Non-pigmented ciliary epithelial cell (primary cell): ENCODE measurements around the gene ADIRF.
"Not testable (repeated sequence)": the region's sequence is repeated elsewhere in the genome, so short reads cannot be mapped to it uniquely, and the experiment has no call there.

Experiments
- DNase-seq: peaks from one replicate; pipeline ENCODE4 v3.0.0-alpha.2; 2010; ENCODE audit warnings: low read depth

Gene ADIRF

DNA sequence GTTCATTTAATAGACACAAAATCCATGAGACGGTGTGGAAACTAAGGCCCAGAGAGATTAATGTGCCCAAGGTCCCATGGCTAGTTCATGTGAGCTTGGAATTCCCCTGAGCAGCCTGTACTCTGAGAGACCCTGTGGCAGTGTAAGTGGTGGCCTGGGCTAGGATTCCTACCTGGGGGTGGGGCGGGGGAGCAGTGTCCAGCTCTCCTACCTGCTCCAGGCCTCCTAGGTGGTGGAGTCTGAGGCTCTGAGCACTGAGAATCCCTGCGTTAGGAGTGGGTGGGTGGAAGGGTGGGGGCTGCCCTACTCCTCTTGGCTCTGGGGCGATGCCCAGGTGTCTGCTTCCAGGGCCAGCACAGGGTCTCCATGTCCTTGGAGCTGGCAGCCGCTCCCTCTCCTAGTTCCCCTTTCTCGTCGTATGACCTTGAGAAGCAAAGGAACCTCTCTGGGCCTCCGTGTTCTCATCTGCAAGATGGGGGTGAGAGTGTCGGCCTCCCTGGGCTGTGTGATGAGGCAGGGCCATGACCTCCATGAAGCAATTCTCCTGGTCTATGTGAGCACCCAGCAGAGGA, 7.3 kb upstream of the ADIRF start:
- DNase-seq = no peak

DNA sequence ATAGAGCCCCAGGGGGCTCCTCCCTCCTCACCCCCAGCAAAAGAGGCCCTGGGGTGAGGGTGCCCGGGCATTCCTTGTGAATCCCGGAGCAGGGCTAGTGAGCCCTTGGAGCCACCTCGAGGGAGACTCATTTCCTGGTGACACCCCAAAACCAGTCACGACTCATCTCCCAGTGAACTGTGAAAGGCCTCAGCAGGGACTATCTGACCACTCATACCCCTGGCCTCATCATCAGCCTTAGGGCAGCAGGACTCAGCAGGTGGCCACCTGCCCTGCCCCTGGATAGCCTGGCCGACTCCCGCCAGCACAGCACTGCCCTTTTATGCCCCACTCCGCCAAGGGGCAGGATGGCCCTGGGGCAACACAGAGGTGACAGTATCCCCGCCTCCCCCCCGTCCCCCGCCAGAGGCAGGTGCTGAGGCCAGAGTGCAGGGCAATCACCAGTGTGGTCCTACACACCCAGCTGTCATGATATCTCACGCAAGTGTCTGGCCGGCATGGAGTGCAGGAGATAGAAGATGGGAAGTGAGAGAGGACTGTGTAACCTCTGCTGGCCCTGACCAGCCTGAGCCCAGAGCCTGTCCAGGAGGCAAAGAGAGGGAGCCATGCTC, 6.7 kb upstream of the ADIRF start:
- no peak for DNase-seq

DNA sequence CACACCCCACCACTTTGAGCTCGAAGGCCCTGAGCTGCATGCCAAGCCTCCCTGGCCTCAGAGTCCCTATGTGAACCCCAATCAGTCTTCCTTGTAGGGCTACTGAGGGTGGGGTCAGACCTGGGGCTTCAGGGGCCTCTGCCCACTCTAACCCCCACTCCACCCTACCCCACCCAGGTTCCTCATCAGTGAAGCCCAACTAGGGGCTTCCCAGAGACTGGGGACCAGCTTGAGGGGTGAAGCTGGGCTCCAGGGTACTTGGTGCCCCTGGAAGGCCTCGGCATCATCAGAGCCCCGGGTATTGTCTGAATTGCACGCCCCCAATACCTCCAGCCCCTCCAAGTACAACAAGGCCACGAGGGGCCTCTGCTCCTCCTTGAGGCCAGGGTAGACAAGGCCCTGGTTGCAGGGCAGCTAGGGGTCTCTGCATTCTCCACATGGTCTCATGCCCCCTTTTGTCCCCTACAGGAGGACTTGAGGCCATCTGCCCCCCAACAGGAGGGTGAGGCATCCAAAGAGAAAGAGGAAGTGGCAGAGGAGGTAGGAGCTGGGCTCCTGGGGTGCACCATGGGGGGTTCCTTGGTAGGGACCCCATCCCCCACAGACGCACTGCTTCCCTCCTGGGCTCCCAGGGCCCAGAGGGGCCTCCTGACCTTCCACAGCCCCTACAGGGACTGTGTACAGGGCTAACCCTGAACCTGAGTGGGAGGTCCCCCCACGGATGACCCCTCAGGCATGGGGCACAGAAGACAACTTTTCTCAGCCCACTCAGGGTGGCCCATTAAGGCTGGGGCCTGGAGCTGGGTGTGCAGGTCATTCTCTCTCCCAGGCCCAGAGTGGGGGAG, 5.9 kb upstream of the ADIRF start:
- no peak for DNase-seq

DNA sequence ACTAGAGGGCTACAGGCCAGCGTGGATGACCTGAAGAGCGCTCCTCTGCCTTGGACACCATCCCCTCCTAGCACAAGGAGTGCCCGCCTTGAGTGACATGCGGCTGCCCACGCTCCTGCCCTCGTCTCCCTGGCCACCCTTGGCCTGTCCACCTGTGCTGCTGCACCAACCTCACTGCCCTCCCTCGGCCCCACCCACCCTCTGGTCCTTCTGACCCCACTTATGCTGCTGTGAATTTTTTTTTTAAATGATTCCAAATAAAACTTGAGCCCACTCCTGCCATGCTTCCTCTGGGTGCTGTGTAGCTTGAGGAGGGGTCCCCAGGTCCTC, 5.3 kb upstream of the ADIRF start:
- DNase-seq = no peak

DNA sequence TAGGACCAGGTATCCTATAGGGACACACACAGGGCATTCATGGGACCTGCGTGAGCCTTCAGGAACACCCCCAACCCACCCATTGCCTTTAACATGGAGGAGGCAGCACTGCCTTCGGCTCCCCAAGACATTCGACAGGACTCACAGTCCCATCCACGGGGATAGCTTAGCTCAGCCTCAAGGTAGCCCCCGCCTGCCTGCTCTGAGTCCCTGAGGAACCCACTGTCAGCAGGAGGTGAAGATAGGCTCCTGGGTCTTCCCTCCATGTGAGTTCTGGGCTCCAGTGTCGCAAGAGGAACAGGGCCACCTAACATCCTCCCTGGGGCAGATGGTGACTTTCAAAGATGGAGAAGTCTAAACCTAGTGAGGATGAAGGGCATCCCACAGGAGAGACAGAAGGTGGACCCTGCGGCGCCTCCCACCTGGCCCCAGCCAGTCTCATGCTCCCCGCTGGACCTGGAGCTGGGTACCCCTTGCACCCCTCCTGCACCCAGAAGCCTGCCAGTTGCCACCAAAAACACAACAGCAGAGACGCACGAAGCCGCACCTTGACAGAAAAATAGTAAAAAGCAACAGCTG, 4.9 kb upstream of the ADIRF start:
- no peak for DNase-seq

DNA sequence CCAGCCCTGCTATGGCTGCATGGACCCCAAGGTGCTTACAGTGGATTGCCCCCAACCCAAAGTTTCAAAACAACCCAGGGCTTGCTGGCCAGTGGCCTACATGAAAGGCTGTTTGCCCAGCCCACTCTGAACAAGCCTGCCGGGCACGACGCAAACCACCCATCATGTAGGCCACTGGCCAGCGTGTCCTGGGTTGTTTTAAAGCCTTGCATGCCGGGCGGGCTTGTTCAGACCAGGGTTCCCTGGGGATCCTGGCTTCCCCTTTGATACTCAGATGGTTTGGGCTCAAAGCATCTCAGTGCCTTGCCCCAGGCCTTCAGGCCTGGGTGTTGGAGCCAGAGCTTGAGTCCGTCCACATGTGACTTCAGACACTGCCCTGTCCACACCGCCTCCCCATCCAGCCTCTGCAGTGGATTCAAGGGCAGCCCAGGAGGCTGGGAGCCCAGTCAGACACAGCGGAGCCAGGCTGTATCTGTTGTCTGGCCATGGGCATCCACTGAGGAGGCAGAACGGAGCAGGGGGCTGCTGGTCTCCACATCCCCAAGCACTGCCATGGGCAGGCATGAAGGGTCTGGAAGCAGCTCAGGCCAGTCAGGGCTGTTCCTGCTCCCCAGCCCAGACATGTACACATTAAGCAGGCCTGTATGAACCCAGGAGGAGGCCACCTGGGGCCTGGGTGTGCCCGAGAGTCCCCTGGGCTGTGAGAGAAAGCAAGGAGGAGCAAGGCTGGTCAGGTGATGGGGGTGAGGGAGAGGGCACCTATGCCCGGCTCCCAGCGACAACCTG, 4.0 kb upstream of the ADIRF start:
- DNase-seq = no peak

DNA sequence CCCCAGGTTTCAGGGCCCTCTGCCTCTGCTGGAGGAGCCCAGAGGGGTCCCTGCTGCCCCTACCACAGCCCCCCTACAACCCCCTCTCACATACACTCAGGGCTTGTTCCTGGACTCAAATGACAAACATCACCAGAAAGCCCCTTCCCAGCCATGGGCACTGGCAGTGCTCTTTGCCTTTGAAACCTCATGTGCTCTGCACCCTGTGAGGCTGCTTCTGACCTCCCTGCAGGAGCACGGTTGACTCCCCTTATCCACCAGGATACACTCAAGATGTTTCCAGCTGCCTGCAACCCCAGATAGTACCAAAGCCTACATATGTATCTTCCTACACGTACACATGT, 3.5 kb upstream of the ADIRF start:
- DNase-seq = no peak

DNA sequence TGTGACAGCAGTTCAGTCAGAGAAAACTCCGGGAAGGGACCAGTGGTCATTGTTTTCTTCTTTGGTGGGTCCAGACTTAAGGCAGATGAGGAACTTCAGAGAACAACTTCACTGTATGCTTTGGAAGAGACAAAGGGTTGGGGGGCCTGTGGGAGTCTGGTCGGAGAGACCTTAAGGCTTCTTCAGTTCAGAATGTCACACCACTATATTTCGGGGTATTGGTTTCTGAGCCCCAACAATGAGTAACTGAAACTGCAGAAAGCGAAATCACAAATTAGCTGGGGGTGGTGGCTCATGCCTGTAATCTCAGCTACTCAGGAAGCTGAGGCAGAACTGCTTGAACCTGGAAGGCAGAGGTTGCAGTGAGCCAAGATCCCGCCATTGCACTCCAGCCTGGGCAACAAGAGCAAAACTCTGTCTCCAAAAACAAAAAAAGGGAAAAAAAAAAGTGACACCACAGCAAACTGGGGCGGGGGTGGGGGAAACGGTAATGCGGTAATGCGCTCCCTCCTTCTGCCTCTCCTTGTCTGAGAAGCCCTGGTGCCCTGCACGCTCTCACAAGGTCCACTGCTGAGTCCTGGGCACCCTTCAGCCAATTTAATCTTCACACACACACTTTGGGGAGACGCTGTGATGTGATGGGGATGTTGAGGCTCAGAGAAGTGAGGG, 2.2 kb upstream of the ADIRF start:
- no peak for DNase-seq

DNA sequence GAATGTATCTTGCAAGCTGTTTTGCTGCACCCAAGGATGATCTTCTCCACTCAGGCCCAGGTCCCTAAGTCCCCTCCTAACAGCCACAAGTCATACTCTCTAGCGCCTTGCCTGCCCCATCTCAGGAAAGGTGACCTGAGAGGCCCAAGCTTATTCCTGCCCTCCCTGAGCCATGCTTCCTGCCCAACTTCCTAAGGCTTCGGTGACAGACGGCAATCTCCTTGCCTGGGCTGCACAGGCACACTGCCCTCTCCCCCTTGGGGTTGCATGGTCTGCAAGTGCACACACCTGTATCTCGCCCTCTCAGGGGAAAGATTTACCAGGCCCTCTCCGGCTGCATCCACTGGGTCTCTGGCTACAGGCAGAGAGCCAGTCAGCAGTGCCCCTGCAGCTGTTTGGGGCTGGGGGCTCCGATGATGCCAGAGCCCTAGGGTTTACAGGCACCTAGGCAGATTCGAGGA, 771 bp upstream of the ADIRF start:
- DNase-seq = no peak

DNA sequence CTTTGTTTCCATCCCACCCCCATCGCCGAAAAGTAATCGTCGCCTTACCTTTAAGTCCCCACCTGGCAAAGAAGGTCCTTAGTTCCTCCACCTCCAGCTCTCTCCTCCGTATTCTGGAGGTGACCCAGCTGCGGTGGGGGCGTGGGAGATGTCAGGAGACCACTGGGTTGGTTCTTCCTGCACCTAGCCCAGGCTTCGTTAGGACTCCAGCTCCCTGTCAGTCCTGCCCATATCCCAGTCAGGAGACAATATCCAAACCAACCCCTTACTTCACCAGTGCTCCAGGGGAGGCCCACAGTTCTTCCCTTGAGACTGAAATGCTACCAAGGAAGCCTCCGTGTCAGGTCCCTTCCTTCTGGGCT, 693 bp downstream of the ADIRF start:
- no peak for DNase-seq

DNA sequence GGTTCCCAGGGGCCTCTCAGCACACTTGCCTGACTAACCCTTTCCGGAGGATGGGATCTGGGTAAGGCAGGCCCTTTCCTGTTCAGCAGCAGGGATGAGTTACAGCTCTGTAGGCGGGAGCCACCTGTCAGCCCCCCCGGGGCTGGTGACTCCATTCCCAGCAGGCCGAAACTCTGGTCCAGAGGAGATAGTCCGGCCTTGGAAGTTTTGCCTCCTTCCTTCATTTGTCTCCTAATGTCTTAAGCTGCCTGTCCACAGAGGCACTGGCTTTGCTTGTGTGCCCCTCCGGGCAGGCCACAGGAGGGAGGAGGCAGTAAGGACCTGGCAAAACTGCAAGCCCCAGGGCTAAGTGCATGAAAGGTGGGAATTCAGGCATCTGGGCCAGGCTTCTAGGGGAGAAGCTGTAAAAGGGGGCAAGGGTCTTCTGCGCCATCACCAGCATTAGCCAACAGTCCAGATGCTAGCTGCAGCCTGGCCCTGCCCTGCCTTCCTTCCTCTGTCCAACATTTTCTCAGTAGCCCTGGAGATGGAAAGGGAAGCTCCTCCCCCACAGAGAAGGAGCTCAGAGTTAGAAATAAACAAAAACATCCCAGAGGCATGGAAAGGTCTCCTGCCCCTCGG, 1.2 kb downstream of the ADIRF start:
- no peak for DNase-seq

DNA sequence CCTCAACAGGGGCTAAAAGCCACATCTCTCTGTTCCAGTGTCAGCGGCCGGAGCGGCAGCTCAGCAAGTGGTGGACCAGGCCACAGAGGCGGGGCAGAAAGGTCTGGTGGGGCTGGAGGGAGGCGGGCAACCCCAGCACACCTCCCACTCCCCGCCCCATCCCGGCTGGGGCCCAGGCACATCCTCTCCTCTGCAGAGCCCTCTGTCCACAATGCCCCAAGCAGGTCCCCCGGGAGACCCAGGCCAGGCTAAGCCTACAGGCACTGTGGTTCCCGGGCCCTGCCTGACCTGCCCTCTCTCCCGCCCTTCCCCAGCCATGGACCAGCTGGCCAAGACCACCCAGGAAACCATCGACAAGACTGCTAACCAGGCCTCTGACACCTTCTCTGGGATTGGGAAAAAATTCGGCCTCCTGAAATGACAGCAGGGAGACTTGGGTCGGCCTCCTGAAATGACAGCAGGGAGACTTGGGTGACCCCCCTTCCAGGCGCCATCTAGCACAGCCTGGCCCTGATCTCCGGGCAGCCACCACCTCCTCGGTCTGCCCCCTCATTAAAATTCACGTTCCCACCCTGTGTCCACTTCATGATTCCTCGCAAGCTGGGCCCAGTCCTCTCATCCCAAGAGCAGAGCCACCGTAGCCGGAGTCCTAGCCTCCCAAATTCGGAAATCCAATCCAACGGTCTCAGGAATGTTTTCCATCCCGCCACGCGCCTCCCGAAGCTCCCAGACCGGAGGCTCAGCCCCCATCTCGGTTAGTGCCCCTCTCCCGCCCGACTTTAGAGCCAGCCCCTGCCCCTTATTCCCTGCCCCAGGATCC, 2.1 kb downstream of the ADIRF start:
- no peak for DNase-seq

DNA sequence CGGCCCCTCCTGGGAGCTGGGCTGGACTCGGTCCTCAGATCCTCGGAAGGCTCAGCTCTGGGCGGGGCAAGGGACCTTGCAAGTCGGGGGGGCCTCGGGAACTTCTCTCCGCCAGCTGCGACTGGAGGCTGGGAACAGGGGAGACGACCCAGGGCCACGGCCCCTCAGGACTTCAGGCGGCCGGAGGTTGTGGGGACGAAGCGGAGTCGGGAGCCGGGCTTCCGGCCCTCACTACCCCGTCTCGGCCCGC, 2.6 kb downstream of the ADIRF start:
- DNase-seq = no peak

DNA sequence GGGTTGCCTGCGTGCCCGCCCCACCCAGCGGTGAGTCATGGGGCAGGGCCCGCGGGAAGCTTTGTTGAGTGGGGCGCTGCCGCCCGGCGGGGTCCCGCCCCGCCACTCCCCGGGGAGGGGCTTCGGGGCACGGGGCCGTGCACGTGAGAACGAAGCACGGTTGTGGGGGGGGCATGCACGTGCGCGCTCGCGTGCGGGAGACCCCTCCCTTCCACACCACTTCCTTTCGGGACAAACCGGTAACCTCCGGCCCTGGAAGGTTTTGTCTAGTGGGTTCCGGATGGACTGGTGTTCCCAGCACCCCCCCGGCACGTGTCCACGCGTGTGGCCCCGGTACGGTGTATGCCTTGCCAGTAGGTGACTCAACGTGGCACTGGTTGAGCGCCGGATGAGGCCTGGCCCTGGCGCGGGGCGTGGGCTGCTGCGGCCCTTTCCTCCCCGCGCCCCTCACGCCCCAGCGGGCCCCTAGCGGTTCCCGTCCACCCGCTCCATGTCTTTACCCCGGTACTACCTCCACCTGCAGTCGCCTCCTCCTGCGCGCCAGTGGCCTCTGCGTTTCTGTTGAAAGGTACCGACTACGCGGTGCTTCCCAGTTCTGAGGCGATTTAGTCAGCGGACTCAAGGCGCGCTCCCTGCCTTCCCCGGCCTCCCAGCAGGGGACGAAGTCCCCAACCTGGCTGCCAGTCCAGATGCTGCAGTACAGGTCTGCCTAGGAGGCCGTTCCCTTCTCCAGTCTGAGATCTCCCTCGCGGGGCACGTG, 3.1 kb downstream of the ADIRF start:
- DNase-seq = peak; percentile 13

DNA sequence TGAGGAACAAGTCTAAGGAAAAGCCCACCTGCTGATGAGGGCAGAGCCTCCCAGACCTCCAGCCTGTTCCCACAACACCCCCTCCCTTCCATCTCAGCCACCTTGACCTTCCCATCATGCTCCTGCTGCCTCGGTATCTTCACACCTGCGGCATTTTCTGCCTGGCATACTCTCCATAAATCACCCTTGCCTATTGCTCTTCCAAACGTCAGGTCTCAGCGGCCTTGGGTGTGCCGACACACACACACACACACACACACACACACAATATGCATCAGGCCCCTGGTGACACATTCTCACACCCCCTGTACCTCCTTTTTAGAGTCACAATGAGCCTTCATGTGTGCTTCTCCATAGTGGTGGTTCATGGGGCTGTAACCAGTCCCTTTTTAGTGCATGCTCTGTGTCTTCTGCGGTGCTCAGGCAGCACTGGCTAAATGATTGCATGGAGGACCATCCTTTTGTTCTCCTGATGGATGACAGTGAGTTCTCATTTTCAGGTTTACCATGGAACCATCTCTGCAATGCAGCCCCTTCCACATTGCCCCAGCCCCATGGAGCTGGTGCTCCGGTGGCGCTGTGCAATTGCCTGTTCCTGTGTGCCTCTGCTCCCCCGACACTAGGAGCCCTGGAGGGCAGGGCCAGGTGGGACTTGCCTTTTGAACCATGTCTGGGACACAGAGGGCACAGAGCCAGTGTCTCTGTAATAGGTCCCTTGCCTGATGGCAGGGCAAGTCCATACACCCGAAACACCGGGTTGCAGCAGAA, 4.5 kb downstream of the ADIRF start:
- DNase-seq = no peak

DNA sequence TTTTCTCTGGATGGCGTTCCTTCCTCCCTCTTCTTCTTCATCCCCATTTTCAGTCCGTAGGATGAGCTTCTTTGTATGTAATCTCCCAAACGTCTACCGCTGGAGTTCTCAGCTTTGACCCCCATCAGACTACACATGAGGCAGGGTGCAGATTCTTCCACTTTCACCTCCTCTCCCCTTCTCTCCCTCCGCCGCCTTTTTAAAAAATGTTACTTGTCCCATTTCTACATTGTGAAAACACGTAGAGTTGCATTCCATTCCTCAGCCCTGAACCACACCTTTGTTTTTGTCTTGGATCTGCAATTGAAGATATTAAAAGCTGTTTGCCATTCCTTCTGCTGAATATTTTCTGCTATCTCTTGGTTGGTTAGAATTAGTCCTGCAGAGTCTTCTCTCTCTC, 6.2 kb downstream of the ADIRF start:
- no peak for DNase-seq

DNA sequence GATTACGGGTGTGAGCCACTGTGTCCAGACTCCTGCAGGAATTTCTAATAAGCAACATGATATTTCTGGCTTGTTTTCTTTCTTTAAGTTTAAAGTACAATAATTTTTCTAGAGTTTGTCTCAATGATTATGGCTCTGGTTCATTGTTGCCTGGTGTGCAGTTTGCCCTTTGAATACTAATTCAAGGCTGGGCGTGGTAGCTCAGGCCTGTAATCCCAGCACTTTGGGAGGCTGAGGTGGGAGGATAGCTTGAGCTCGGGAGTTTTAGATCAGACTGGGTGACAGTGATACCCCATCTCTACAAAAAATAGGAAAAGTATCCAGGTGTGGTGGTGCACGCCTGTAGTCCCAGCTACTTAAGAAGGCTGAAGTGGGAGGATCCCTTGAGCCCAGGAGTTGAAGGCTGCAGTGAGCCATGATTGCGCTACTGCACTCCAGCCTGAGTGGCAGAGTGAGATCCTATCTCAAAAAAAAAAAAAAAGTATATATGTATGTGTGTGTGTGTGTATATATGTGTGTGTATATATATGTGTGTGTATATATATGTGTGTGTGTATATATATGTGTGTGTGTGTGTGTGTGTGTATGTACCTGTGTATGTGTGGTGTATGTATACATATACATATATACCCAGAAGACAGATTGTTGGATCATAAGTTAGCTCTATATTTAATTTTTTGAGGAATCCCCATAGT, 8.2 kb downstream of the ADIRF start:
- no peak for DNase-seq

DNA sequence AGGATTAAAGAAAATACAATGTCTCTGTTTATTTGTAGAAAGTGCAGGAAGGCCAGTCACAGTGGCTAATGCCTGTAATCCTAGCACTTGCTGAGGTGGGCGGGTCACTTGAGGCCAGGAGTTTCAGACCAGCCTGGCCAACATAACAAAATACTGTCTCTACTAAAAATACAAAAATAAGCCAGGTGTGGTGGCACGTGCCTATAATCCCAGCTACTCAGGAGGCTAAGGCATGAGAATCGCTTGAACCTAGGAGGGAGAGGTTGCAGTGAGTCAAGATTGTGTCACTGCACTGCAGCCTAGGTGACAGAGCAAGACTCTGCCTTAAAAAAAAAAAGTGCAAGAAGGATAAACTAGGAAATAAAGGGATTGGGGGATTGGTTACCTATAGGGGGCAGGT, 10.2 kb downstream of the ADIRF start:
- not testable (repeated sequence) for DNase-seq

DNA sequence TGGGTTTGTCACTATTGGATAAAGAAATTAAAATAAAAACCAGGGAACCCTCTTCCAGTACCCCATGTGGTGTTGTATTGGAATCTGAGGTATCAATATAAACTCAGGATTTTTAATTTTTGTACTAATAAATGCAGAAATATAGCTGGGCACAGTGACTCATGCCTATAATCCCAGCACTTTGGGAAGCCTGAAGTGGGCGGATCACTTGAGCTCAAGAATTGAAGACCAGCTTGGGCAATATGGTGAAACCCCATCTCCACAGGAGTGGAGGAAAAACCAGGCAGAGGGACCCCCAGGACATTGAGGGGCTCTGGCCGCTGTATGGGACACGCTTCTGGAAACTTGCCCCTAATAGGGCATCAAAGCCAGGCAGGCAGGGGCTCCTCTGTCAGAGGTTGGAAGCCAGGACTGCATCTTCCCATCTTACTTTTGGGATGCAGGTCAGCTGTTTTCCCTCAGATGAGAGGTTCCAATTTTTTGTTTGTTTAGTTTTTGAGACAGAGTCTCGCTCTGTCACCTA, 11.1 kb downstream of the ADIRF start:
- no peak for DNase-seq
